ENCODE results near the gene ATAD2B. TPM values are rescaled to one million over a fixed set of nuclear protein-coding genes. Genes with fewer than 3 reads are reported as not detected.
A peak's percentile ranks its signal among the peaks of the same experiment; 100 is the strongest.

Gene ATAD2B
- total RNA-seq, 1 experiment from 2014 or later = 10.2 TPM

GRCh38 chr2:23912054-23912453 is 14.9 kb downstream of the ATAD2B start:
- no peak for DNase-seq (ENCODE audit: low spot score)

GRCh38 chr2:23905155-23905554 is 21.8 kb downstream of the ATAD2B start:
- DNase-seq (ENCODE audit: low spot score) = no peak

GRCh38 chr2:23904692-23905091 is 22.2 kb downstream of the ATAD2B start:
- DNase-seq (ENCODE audit: low spot score) = no peak

- DNase-seq (ENCODE audit: low spot score) = no peak
Observed at GRCh38 chr2:23904215-23904614, 22.7 kb downstream of the ATAD2B start.

- DNase-seq (ENCODE audit: low spot score) = no peak
Observed at GRCh38 chr2:23903034-23903433, 23.9 kb downstream of the ATAD2B start.

GRCh38 chr2:23901966-23902846 is 24.7 kb downstream of the ATAD2B start:
- peak; percentile 59 for DNase-seq (ENCODE audit: low spot score)

GRCh38 chr2:23900541-23901322 is 26.2 kb downstream of the ATAD2B start:
- peak; percentile 68 for DNase-seq (ENCODE audit: low spot score)

- no peak for DNase-seq (ENCODE audit: low spot score)
Observed at GRCh38 chr2:23900133-23900532, 26.8 kb downstream of the ATAD2B start.

- DNase-seq (ENCODE audit: low spot score) = no peak
Observed at GRCh38 chr2:23871206-23871605, 55.7 kb downstream of the ATAD2B start.

- no peak for DNase-seq (ENCODE audit: low spot score)
Observed at GRCh38 chr2:23867449-23867848, 59.5 kb downstream of the ATAD2B start.

- no peak for DNase-seq (ENCODE audit: low spot score)
Observed at GRCh38 chr2:23862716-23863426, 64.1 kb downstream of the ATAD2B start.

GRCh38 chr2:23861952-23862351 is 65.0 kb downstream of the ATAD2B start:
- no peak for DNase-seq (ENCODE audit: low spot score)

- no peak for DNase-seq (ENCODE audit: low spot score)
Observed at GRCh38 chr2:23859983-23860382, 66.9 kb downstream of the ATAD2B start.

GRCh38 chr2:23859234-23859633 is 67.7 kb downstream of the ATAD2B start:
- no peak for DNase-seq (ENCODE audit: low spot score)

GRCh38 chr2:23850564-23851256 is 76.2 kb downstream of the ATAD2B start:
- no peak for DNase-seq (ENCODE audit: low spot score)

GRCh38 chr2:23844905-23845304 is 82.0 kb downstream of the ATAD2B start:
- no peak for DNase-seq (ENCODE audit: low spot score)

GRCh38 chr2:23843051-23843976 is 83.6 kb downstream of the ATAD2B start:
- DNase-seq (ENCODE audit: low spot score) = peak; percentile 10

- DNase-seq (ENCODE audit: low spot score) = no peak
Observed at GRCh38 chr2:23839919-23840578, 86.9 kb downstream of the ATAD2B start.

- DNase-seq (ENCODE audit: low spot score) = no peak
Observed at GRCh38 chr2:23838996-23839395, 87.9 kb downstream of the ATAD2B start.

GRCh38 chr2:23838581-23838980 is 88.3 kb downstream of the ATAD2B start:
- no peak for DNase-seq (ENCODE audit: low spot score)

Data from HT-29 (cell line).